Stimulated activated CD4-positive, alpha-beta T cell treated with anti-CD3 and anti-CD28 coated beads, Interleukin-2, amount 100 ng/mL, for 24 hours (primary cell): ENCODE measurements around the gene AKAP7.
"Not testable (repeated sequence)": the region's sequence is repeated elsewhere in the genome, so short reads cannot be mapped to it uniquely, and the experiment has no call there.

Source experiments
- DNase-seq, 2 donors: peaks; one replicate each; pipeline ENCODE4 v3.0.0-alpha.2; 2020

The AKAP7 gene

GRCh38 chr6:131257104-131257503 is 121.8 kb downstream of the AKAP7 start:
- no peak for DNase-seq

- no peak for DNase-seq
Observed at GRCh38 chr6:131258010-131258652, 122.9 kb downstream of the AKAP7 start.

GRCh38 chr6:131258816-131259476 is 123.7 kb downstream of the AKAP7 start:
- DNase-seq = no peak

- DNase-seq = not testable (repeated sequence)
Observed at GRCh38 chr6:131260960-131261359, 125.7 kb downstream of the AKAP7 start.

- no peak for DNase-seq
Observed at GRCh38 chr6:131262060-131262459, 126.8 kb downstream of the AKAP7 start.

- DNase-seq = no peak
Observed at GRCh38 chr6:131265939-131266338, 130.7 kb downstream of the AKAP7 start.

GRCh38 chr6:131268303-131268702 is 133.0 kb downstream of the AKAP7 start:
- no peak for DNase-seq

- no peak for DNase-seq
Observed at GRCh38 chr6:131269565-131270391, 134.5 kb downstream of the AKAP7 start.

GRCh38 chr6:131270534-131270933 is 135.3 kb downstream of the AKAP7 start:
- no peak for DNase-seq

GRCh38 chr6:131275273-131275672 is 140.0 kb downstream of the AKAP7 start:
- DNase-seq = no peak

GRCh38 chr6:131277591-131277990 is 142.3 kb downstream of the AKAP7 start:
- DNase-seq = no peak

- DNase-seq = peak; percentile 51 to 57
Observed at GRCh38 chr6:131281471-131282270, 146.4 kb downstream of the AKAP7 start.

- no peak for DNase-seq
Observed at GRCh38 chr6:131282365-131282764, 147.1 kb downstream of the AKAP7 start.

- no peak for DNase-seq
Observed at GRCh38 chr6:131283466-131284175, 148.4 kb downstream of the AKAP7 start.

GRCh38 chr6:131285548-131285947 is 150.3 kb downstream of the AKAP7 start:
- no peak for DNase-seq

- no peak for DNase-seq
Observed at GRCh38 chr6:131286469-131287040, 151.3 kb downstream of the AKAP7 start.

- no peak for DNase-seq
Observed at GRCh38 chr6:131288214-131288613, 152.9 kb downstream of the AKAP7 start.

- DNase-seq = no peak
Observed at GRCh38 chr6:131290955-131291354, 155.7 kb downstream of the AKAP7 start.

- no peak for DNase-seq
Observed at GRCh38 chr6:131292145-131292938, 157.1 kb downstream of the AKAP7 start.

- no peak for DNase-seq
Observed at GRCh38 chr6:131293472-131293911, 158.2 kb downstream of the AKAP7 start.

- DNase-seq = no peak
Observed at GRCh38 chr6:131295081-131295480, 159.8 kb downstream of the AKAP7 start.
